Measurements from ENCODE around the gene PON3. TPM values are rescaled to one million over a fixed set of nuclear protein-coding genes. Genes with fewer than 3 reads are reported as not detected.

The PON3 gene
- total and polyA plus RNA-seq, 2 of the 13 experiments (the other 11 are each of a cell fraction or from before 2014, with no cell fraction given): 23.6 to 37.8 TPM

DNA sequence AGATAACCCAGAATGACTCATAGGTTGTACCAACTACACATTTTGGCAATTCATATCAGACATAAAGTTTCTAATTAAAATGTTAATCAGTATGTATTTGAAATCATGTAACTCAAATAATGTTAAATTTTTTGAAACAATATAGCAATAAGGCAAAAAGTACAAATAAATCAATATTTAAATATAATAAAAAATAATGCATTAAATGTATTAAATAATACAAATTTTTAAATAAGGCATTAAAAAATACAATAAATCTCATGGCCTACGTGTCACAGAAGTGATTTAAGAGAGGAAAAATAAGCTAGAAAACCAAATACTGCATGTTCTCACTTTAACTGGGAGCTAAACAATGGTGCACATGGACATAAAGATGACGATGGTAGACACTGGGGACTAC is 29.5 kb upstream of the PON3 start:
- in situ Hi-C loops (cut with HindIII; ENCODE audit: extremely low pct_ligation_motif_present, low pct_unique_long_range_greater_than_20kb) (no loop called here), intact Hi-C loops (cut with micrococcal nuclease; ENCODE audit: unreplicated experiment) (no loop called here)
- Histone ChIP-seq H3K27me3 (ENCODE audit: control insufficient read depth in 1 of 2, insufficient read depth in 2 of 2, low read length in 2 of 2) (no peaks in the 10 kb centered on the region), H3K4me3 (replicated peaks in 1 of 3; ENCODE audit: insufficient read depth in 1 of 3, low read depth in 2 of 3, low read length in 3 of 3) (no peak overlapping the region), H3K36me3 (replicated peaks in 1 of 2; ENCODE audit: control insufficient read depth in 1 of 2, insufficient read depth in 2 of 2, low read length in 2 of 2) (peaks cover 1 to 17% of the 10 kb centered on the region in 2 experiments; a peak in 4 of 5 replicates), H3K4me1 (ENCODE audit: insufficient read depth, low read length) (peaks cover 68% of the 10 kb centered on the region), H3K9ac (ENCODE audit: insufficient read depth, low read depth, low read length) (no peak overlapping the region), H3K27ac (ENCODE audit: extremely low read length, insufficient read depth, low read length) (no peak overlapping the region), H3K79me2 (ENCODE audit: insufficient read depth, low read length) (peaks cover 72% of the 10 kb centered on the region), H3K9me3 (ENCODE audit: low read length) (no peaks in the 10 kb centered on the region), H2AFZ (ENCODE audit: low read length) (no peak overlapping the region), H3K4me2 (ENCODE audit: low read depth, low read length) (no peak overlapping the region), H4K20me1 (ENCODE audit: insufficient read depth, low read length) (no peaks in the 10 kb centered on the region; the same call in 1 of the 2 replicates)
- TF ChIP-seq ZNF276 (CRISPR knock-in tag; IDR thresholded peaks at IDR 0.05; ENCODE audit: low read depth) (no peak), MBNL3 (CRISPR knock-in tag; conservative IDR thresholded peaks at IDR 0.05) (no peak), SP4 (CRISPR knock-in tag; IDR thresholded peaks at IDR 0.05) (no peak), KLF11 (CRISPR knock-in tag; IDR thresholded peaks at IDR 0.05) (no peak), STAT6 (CRISPR knock-in tag; IDR thresholded peaks at IDR 0.05; ENCODE audit: borderline replicate concordance) (no peak), CHD4 (IDR thresholded peaks at IDR 0.05; ENCODE audit: borderline replicate concordance, low read length) (no peak), IRF2 (CRISPR knock-in tag; IDR thresholded peaks at IDR 0.05) (no peak)
- TF ChIP-seq, protein P1, sequence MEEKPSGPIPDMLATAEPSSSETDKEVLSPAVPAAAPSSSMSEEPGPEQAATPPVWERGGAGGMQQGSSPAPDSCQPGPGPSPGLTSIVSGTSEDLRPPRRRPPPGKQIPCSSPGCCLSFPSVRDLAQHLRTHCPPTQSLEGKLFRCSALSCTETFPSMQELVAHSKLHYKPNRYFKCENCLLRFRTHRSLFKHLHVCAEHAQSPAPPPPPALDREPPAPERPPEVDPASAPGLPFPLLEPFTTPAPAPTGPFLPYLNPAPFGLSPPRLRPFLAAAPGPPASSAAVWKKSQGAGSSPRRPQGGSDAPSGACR (CRISPR knock-in tag; IDR thresholded peaks at IDR 0.05): no peak
- no peak for ATAC-seq
- no peak for FAIRE-seq
- ChIA-PET POLR2A (interaction anchor here (1.4 kb wide), 1 partner anchor 29 kb away, joined by 4 read pairs; the partner anchor contains the start of gene PON3), CTCF (ENCODE audit: low intra/inter-chr PET ratio, low total read pairs) (no interaction called here)
- DNase-seq (ENCODE audit: low spot score): no peak
- 95% methylated on average over 2 of the region's 2 CpGs for WGBS (ENCODE audit: low lambda C conversion rate)
- no TSS peak for BruUV-seq (replicated peaks)

Data from HepG2 (cell line).